Vagina (tissue), 2 donors: ENCODE measurements around the gene SACS. TPM values are rescaled to one million over a fixed set of nuclear protein-coding genes. Genes with fewer than 3 reads are reported as not detected.
"Not testable (repeated sequence)": the region's sequence is repeated elsewhere in the genome, so short reads cannot be mapped to it uniquely, and the experiment has no call there.

Experiments used
- DNase-seq, 2 donors: peaks; one replicate each; pipeline ENCODE4 v3.0.0-alpha.2; 2017; ENCODE audit errors: extremely low spot score in 2 of 2
- H3K27ac ChIP-seq: fragments of 200-600 bp; sonication (generic); one replicate; pipeline ENCODE4 v1.5.1; 2019
- H3K27me3 ChIP-seq: fragments of 200-600 bp; sonication (generic); one replicate; pipeline ENCODE4 v1.5.1; 2019
- H3K36me3 ChIP-seq, 2 donors: fragments of 200-600 bp; sonication (generic); one replicate each; pipeline ENCODE4 v1.5.1; 2017 to 2019
- H3K4me1 ChIP-seq: fragments of 200-600 bp; sonication (generic); one replicate; pipeline ENCODE4 v1.5.1; 2019
- H3K4me3 ChIP-seq, 2 donors: fragments of 200-600 bp; sonication (generic); 1 replicate in 1 of 2; 2 replicates in 1 of 2; pipeline ENCODE4 v1.5.1; 2016 to 2019
- H3K9me3 ChIP-seq: fragments of 200-600 bp; sonication (generic); one replicate; pipeline ENCODE4 v1.5.1; 2019
- CTCF ChIP-seq, 3 experiments: fragments of 450-650 bp in 2 of 3; fragments of 200-600 bp in 1 of 3; sonication (generic) in 1 of 3; IDR thresholded peaks; one replicate each; pipeline ENCODE4 v1.5.1; 2017 to 2019; ENCODE audit warnings: antibody characterized with exemption in 3 of 3, mild to moderate bottlenecking in 2 of 3, moderate library complexity in 2 of 3
- POLR2A ChIP-seq, 2 donors: fragments of 450-650 bp; IDR thresholded peaks; one replicate each; pipeline ENCODE4 v1.6.1; 2017; ENCODE audit warnings: antibody characterized with exemption in 2 of 2, mild to moderate bottlenecking in 2 of 2, moderate library complexity in 2 of 2
- POLR2AphosphoS5 ChIP-seq, 2 donors: sonication (generic); formaldehyde crosslinking; IDR thresholded peaks; one replicate each; pipeline ENCODE4 v1.9.0; 2017; ENCODE audit warnings: antibody characterized with exemption in 2 of 2, mild to moderate bottlenecking in 2 of 2, low read depth in 1 of 2; ENCODE audit not compliant: insufficient read depth in 1 of 2
- intact Hi-C: fragments of 100-400 bp; cut with DNase I; formaldehyde crosslinking; loops from one replicate; pipeline ENCODE4 v1.15.1; 2023
- total RNA-seq: library from RNA; depleted of rRNA; stranded (reverse); fragments of >200 nt; gene quantifications from one replicate; pipeline ENCODE4 v1.2.3, GENCODE V29; 2016

SACS gene
- total RNA-seq, 1 donor from 2014 or later, result 24.8 TPM

GRCh38 chr13:23322353-23323336 is 110.9 kb downstream of the SACS start:
- no peaks in the 10 kb centered on the region for H3K9me3 ChIP-seq
- TF ChIP-seq CTCF (IDR thresholded peaks at IDR 0.05), result no peak
- no peak for TF ChIP-seq POLR2A (IDR thresholded peaks at IDR 0.05)
- TF ChIP-seq POLR2AphosphoS5 (IDR thresholded peaks at IDR 0.05; ENCODE audit: insufficient read depth in 1 of 2, low read depth in 1 of 2), result no peak
- no peak overlapping the region for H3K27ac ChIP-seq
- intact Hi-C loops, result loop anchor here (5.0 kb wide), 1 partner anchor 290 kb away; no protein-coding TSS in a partner anchor
- H3K4me1 ChIP-seq, result peaks cover 23% of the 10 kb centered on the region
- no peak overlapping the region for H3K4me3 ChIP-seq
- no peaks in the 10 kb centered on the region for H3K36me3 ChIP-seq
- no peaks in the 10 kb centered on the region for H3K27me3 ChIP-seq
- DNase-seq, result no peak

GRCh38 chr13:23321535-23322241 is 111.8 kb downstream of the SACS start:
- no peak for TF ChIP-seq POLR2AphosphoS5 (IDR thresholded peaks at IDR 0.05; ENCODE audit: insufficient read depth in 1 of 2, low read depth in 1 of 2)
- no peak for TF ChIP-seq CTCF (IDR thresholded peaks at IDR 0.05)
- TF ChIP-seq POLR2A (IDR thresholded peaks at IDR 0.05), result no peak
- Histone ChIP-seq H3K4me1 (peaks cover 23% of the 10 kb centered on the region), H3K27me3 (no peaks in the 10 kb centered on the region), H3K36me3 (no peaks in the 10 kb centered on the region), H3K4me3 (peak overlapping the region in 1 of 2 donors; percentile 27), H3K9me3 (no peaks in the 10 kb centered on the region), H3K27ac (no peak overlapping the region)
- intact Hi-C loops, result loop anchor here (5.0 kb wide), 1 partner anchor 291 kb away; no protein-coding TSS in a partner anchor
- DNase-seq, result no peak

GRCh38 chr13:23320926-23321534 is 112.5 kb downstream of the SACS start:
- Histone ChIP-seq H3K27ac (no peak overlapping the region), H3K9me3 (no peaks in the 10 kb centered on the region), H3K4me3 (peak overlapping the region in 1 of 2 donors; percentile 27), H3K36me3 (no peaks in the 10 kb centered on the region), H3K27me3 (no peaks in the 10 kb centered on the region), H3K4me1 (peaks cover 23% of the 10 kb centered on the region)
- TF ChIP-seq POLR2A (IDR thresholded peaks at IDR 0.05) (no peak), CTCF (IDR thresholded peaks at IDR 0.05) (no peak), POLR2AphosphoS5 (IDR thresholded peaks at IDR 0.05; ENCODE audit: insufficient read depth in 1 of 2, low read depth in 1 of 2) (no peak)
- DNase-seq, result no peak
- intact Hi-C loops, result loop anchor here (5.0 kb wide), 1 partner anchor 291 kb away; no protein-coding TSS in a partner anchor

- no peaks in the 10 kb centered on the region for H3K9me3 ChIP-seq
- H3K4me3 ChIP-seq, result no peak overlapping the region
- H3K27ac ChIP-seq, result no peak overlapping the region
- no peaks in the 10 kb centered on the region for H3K27me3 ChIP-seq
- intact Hi-C loops, result loop anchor here (5.0 kb wide), 1 partner anchor 292 kb away; no protein-coding TSS in a partner anchor
- DNase-seq, result no peak
- TF ChIP-seq CTCF (IDR thresholded peaks at IDR 0.05) (no peak), POLR2A (IDR thresholded peaks at IDR 0.05) (no peak), POLR2AphosphoS5 (IDR thresholded peaks at IDR 0.05; ENCODE audit: insufficient read depth in 1 of 2, low read depth in 1 of 2) (no peak)
- H3K36me3 ChIP-seq, result no peaks in the 10 kb centered on the region
- H3K4me1 ChIP-seq, result peaks cover 23% of the 10 kb centered on the region
Observed at GRCh38 chr13:23319883-23320224, 113.6 kb downstream of the SACS start.

GRCh38 chr13:23314837-23315236 is 118.7 kb downstream of the SACS start:
- H3K4me1 ChIP-seq, H3K4me3 ChIP-seq, H3K27me3 ChIP-seq, H3K36me3 ChIP-seq, H3K9me3 ChIP-seq, DNase-seq, H3K27ac ChIP-seq, intact Hi-C loops: not testable (repeated sequence)
